ENCODE measurements around the gene TRPV5.

TRPV5 gene

DNA sequence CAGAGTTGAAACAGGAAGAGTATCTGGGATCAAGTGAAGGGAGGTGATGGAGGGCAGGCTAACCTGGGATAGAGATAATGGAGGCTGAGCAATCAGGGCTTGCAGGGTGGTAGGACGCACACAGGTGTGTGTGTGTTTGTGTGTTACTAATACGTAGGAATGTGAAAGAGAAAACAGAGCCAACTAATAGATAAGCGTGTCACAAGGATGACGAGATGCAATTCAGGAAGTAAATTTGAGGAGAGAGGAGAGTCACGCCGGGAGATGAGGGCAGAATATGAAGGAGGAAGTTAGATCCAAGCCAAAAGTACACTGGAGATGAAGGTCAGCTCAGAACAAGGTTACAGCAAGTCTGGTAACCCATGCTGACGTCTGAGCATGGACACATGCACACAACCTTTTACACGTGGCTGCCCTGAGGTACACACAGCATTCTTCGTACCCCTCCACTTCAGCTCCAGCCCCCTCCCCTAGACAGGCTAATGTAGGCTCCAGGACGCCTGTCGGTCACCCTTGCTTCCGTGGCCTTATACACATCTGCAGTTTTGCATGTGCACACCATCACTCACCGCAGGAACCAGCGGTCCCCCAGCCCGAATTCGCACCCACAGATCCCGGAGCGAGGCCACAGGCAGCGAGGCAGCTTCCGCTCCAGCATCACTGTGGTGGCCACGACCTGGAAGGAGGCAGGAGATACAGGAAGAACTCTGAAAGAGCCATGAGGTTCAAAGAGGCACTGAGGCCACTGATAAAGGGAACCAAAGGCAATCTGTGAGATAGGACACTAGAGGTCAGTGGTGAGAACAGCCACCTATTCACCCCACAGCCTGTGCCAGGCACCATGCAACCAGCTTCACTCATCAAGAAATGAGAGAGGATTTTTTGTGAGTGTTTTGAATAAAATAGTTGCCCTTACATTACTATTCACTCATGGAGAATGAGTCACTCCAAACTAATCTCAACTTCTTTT is 24.3 kb downstream of the TRPV5 start:
- no peak for DNase-seq (ENCODE audit: low read depth)

DNA sequence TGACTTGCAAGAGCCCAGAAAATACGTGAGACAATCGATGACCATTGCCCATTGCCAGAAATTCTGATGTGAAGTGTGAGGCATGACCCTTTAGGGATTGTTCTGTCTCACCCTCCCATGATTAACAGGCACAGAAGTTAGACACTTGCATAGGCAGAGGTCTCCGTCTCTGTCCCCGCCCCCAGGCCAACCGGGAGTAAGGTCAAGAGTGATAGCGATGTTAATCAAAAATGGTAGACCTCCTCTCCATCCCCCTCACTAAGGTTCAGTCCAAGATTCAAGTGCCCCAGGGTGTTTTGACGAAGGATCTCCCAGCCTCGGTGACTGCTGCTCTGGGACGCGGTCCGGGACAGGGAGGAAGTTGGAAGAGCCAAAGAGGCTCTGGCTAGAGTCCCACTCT is 25.3 kb downstream of the TRPV5 start:
- DNase-seq (ENCODE audit: low read depth): no peak

DNA sequence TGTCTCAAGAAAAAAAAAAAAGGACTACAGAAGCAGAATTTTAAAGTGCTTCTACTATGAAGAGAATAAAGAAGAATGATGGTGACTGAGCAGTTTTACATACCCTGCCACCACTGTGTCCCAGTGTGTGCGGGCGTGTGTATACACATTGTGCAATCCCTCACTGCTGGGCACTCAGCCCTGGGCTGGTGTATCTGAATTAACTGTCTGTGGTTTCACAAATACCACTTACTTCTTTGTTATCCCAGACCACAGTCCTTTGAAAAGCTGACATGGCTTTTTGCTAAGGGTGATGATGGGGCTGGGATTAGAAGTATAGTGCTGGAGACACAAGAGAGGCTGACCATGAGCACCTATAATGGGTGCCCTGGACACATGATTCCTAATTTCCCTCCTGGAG is 26.9 kb downstream of the TRPV5 start:
- no peak for DNase-seq (ENCODE audit: low read depth)

DNA sequence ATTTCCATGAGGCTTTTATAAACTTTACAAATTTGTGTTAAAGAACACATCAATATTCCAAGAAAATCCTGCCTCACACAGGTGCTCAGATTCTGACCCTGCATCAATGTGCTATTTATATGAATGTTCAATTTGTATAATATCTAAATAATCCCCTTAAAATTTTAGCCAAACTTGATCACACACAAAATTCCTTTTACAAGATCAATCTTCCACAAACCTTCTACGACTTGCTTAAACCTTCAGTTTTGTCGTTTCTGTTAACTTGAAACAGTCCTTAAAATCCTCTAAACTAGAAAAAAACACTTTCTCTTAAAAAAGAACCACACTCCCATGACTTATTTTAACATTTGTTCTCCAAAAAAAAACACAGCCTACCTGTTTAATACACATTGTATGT is 27.8 kb downstream of the TRPV5 start:
- no peak for DNase-seq (ENCODE audit: low read depth)

DNA sequence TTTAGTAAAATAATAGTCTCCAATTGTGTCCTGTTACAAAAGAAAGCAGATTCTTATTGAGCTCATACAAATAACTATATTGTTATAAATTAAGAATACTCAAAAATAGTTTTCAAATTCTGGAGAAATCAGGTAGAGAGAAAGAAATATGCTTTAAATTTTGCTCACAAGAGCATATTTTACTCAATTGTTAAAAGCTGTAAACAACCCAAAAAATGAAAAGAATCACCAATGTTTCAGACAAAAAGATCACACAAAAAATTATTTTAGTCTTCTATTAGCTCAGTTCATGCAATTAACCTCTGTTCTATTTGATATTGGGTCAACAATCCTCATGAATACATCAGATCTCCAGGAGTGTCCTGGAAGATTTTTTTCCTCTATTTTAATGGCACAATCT is 29.4 kb downstream of the TRPV5 start:
- DNase-seq (ENCODE audit: low read depth): no peak

DNA sequence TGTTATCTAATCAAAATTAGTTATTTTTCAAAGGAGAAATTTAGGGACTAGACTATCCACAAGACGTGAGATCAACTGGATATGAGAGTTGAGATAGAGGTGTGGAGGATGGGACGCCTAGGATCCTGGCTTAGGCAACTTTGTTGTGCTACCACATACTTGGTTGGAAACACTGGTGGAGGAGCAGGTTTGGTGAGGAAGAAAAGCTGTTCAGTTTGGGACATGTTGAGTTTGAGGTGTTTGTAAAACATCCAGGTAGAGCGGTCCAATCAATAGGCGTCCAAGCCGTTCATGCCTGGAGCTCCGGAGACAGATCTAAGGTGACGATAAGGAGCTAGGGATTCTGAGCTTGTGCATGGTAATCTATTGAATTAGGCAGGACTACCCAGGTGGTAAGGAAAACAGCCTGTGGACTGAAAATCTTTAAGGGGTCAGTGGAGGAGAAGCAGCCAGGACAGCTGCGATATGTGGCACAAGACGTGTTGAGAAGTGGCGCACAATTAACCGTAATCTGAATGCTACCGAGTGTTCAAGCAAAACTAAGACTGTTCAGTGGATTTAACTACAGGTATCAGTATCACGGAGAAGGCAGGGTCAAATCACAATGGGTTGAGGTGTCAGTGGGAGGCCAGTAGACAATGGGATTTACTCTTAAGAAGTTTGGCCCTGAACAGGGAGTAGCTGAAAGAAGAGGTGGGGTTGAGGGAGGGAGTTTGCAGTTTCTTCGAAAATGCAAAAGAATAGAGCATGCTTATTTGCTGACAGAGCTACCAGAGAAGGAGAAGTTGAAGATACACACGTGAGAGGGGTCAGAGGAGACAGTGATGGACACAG is 31.9 kb downstream of the TRPV5 start:
- no peak for DNase-seq (ENCODE audit: low read depth)

DNA sequence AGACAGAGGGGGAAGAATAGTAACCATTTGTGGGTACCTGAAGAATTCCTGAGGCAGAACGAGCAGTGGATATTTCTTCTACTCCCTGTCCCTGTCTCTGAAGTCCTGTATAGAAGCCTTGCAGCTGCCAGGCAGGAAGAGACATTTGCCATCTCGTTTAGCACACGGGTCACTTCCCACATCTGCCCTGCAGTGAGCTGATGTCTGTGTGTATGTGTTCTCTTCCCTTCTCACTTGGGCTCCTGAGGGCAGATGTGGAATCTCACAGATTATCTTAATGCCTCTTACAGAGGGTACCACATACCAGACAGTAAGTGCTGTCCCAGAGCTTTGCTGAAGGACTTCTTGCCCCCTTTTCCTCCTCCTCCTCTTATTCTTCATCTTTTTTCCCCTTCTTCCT is 33.9 kb downstream of the TRPV5 start:
- DNase-seq (ENCODE audit: low read depth): no peak

DNA sequence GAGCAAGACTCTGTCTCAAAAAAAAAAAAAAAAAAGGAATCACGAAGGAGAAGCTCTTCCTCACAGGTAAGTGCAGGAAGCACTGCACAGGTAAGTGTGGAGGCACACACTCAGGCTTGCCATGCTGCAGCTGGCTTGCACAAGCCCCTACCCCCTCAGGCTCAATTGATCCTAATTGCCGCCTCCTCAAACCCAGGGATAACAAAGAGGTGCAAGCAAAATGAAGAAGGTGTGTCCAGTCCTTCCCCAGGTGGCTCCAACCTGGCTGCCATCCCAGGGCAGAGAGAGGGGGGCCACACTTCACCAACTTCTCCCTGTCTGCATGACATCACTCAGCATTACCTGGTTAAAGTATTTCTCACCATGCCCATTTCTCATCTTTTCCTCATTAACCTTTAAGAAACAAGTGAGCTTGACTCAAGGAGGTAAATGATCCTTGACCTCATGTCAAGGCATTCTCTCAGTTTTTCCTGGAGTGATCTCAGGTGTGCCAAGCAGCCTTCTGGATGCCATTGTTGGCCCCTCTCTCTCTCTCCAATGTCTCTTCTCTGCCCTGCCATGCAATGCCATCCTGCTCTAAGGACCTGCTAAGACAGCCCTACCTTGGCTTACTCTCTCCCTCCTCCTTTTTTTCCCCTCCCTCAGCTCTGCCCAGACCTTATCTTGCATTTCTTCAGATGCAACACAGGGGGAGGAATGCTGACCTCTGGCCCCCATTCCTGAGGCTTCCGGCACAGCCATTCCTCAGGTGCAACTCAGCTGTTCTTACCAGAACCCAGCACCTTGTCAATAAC is 35.0 kb downstream of the TRPV5 start:
- DNase-seq (ENCODE audit: low read depth): no peak

DNA sequence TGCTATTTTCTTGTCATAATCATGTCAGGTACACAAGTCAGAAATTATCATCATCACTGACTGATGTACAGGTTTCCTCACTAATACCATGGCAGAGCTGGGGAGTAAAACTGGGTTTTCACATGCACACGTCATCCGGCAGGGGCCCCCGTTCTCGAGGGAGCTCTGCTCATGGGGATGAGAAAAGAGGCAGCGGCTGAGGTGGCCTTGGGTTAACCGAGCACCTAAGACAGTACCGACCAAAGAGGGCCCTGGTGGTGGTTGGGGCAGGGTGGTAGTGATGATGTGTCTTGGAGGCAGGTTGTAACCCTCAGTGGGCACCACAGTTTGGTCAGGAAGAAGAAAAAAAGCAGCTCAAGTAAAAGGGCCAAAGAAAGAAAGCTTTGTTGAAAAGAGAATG is 35.9 kb downstream of the TRPV5 start:
- no peak for DNase-seq (ENCODE audit: low read depth)

DNA sequence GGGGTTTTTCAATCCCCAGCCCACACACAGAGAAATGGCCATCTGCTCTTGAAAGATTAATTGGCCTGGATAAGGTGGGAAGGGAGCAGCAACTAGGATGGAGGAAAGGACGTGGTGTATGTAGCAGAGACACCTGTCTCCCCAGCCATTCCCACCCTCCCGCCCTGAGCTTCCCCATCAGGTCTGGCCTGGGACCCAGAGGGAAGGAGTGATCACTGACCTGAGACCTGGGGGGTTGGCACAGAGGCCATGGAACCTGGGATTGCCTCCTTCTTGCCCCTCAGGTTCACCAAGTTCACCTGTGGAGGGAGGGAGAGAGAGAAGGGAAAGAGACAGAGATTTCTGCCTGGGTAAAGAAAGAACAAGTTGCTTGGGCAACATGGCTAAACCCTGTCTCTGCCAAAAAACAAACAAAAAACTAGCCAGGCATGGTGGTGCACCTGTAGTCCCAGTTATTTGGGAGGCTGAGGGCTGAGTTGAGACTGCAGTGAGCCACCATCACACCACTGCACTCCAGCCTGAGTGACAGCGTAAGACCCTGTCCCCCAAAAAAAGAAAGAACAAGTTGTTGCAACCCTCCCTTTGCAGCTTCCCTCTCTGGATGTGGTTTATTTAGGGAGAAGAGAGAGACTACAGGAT is 36.7 kb downstream of the TRPV5 start:
- no peak for DNase-seq (ENCODE audit: low read depth)

DNA sequence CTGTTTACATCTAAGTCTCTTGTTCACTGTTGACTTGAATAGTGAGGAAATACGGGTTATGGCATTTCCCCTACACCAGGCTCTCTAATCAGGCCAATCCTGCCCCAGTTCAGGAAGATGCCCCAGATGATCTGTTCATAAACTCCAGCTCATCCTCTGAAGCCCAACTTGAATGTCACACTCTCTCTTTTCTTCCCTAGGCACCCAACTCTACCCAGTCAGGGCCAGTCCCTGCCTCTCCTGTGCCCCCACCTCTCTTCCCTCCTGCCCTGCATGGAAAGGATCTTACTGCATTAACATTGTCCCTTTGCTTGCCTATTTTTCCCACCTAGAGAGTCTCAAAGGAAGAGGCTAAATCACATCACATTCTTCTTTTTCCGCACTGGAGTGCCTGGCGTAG is 37.4 kb downstream of the TRPV5 start:
- no peak for DNase-seq (ENCODE audit: low read depth)

DNA sequence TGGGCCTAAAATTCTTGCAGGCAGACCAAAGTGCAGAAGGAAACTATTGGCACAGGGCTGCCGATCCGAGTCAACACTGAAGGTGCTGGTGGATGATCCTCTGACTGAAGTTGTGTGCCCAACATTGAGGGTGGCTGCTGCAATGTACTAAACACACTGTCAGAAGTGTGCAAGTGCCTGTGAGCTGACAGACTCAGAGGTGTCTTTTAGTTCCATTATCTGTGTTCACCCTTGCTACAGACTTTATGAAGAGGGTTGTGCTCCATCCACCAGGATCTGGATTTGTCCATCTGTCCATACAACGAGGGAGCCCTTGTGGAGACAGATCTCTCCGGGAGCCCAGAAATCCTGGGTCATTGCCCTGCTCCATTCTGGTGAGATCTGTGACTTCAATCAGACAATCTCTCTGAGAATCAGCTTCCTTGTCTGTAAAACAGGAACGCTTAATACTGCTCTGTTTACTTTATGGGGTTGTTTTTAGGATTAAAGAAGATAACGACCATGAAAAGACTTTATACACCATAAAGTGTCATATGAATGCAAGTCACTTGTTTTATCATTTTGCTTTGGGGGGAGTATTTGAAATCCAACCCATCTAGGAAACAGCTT is 38.5 kb downstream of the TRPV5 start:
- no peak for DNase-seq (ENCODE audit: low read depth)

DNA sequence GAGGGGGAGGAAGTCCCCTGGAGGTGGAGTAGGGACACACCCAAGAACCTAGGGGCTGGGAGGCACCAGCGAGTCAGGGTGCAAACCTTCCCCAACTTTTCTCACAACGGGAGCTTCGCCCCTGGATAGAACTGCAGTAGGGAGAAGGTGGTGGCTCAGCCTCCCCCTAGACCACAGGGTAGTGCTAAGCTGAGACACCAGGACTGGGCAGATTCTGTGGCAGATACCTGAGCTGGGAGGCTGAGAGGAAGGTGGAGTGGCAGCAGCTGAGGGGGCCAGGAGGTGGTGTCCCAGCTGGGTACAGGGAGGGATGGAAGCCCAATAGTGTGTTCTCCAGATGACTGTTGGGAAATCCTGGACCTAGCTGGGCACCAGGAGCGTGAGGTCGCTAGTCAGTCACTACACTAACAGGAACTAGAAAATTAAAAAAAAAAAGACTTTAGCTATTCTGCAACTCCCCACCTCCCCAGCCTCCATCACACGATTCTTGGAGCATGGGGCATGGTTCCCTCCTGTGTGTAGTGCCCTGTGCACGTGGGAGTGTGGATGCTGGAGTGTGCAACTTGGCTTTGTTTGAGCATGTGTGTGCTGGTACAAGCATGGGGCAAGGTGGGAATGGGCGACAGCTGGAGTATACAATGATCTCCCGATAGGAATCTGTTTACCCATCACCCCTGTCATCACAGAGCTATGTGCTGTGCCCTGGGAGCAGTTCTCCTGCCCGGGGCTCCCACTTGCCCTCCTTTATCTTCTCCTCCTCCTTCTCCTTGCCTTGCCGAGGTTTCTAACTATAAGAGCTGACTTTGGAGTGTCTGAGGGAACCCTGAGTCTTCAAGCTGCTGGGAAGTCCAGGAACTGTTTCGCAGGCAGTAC is 39.2 kb downstream of the TRPV5 start:
- DNase-seq (ENCODE audit: low read depth): no peak

DNA sequence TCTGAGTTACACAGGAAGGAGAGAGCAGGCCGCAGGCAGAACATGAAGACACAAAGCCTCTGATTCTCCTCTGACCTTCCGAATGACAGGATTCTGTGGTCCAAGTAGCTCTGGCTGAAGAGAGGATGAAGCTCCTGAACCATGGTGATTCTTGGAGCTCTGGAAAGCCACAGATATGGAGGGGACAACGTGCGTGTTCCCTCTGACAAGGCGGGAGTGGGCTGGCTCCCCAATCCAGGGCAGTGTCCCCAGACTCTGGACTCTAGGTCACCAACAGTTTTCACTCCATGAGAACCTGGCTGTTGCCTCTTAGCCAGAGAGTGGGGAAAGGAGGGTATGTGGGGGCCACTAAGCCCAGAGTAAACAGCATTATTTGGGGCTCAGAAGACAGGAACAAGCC is 40.6 kb downstream of the TRPV5 start:
- DNase-seq (ENCODE audit: low read depth): no peak

DNA sequence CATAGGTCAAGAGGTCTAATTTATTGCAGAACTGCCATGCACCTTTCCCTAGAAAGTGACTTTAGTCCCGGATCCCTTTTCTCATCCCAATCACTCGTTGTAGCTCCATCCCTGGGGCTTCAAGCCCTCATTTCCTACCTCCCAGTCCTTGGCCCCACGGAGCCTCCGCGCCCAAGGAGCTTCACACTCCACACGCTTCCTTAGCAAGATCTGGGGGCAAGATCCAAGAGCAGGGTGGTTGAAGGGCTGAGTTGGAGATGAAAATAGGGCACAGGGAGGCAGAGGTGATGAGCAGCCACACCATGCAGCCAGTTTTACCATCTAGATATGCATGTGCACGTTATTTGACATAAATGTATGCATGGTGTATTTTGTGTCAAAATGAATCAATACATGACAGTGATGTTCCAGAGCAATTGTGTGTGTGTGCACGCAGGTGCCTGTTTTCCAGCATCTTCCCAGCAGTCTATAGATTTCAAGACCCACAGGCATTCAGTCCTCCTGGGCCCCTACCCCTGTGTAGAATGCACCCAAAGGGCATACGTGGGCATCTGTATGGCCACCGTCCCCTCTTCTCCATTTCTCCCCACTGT is 42.0 kb downstream of the TRPV5 start:
- no peak for DNase-seq (ENCODE audit: low read depth)

DNA sequence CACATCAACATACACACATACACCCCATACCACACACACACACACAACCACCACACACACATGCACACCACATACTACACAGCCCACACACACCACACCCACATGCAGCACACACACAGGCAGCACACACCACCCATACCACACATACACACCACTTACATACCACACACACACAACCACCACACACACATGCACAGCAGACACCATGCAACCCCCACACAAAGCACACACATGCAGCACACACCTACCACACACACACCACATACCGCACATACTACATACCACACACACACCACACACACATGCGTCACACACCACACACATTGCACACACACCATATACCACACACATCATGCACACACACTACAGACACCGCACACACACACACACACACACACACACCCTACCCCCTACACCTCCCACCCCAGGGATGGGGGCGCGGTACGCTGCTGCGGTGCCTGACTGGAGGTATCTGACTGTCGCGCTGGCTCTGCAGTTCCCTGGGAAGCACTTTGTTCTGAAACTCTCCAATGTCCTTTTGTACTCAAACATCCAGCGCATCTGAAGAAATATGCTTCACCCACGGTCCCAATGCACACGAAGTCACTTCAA is 42.6 kb downstream of the TRPV5 start:
- no peak for DNase-seq (ENCODE audit: low read depth)

DNA sequence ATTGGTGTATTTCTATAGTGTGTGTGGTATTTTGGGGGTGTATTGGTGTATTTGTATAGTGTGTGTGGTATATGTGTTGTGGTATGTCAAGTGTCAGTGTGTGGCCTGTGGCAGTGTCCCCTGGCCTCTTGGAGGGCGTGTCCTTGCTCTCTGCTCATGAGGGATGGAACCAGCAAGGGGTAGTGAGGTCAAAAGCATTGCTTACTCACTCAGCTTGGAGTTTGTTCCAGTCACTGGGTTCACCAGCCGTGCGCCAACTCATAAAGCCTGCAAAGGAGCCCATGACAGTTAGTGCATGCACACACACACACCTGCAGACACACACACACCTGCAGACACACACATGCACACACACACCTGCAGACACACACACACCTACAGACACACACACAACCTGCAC is 43.7 kb downstream of the TRPV5 start:
- no peak for DNase-seq (ENCODE audit: low read depth)

DNA sequence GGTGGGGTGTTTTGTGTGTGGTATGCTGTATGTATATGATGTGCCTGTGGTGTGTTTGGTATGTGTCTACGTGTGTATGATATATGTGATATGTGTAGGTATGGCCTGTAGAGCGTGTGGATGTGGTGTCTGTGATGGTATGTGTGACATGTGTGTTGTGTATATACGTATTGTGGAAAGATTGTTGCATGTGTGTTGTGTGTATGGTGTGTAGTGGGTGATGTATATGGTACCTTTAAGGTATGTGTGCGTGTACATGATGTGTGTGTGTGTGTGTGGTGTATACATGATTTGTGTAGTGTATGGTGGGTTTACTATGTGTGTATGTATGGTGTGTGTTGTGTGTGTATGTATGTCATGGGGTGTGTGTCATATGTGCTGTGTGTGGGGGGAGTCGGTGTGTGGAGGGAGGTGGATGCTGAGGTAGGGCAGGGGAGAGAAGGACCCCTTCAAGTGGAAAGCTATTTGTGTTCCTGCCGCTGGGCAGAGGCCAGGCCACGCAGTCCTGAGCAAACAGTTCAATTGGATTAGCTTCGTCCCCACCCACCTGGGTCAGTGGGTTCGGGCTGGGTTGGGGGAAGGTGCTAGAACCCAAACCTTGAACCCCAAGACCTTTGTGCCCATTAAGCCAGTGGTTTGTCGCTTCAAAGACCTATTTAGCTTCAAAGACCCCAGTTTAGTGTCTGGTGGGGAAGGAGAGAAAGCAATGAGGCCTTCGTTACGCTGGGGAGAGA is 46.1 kb downstream of the TRPV5 start:
- no peak for DNase-seq (ENCODE audit: low read depth)

DNA sequence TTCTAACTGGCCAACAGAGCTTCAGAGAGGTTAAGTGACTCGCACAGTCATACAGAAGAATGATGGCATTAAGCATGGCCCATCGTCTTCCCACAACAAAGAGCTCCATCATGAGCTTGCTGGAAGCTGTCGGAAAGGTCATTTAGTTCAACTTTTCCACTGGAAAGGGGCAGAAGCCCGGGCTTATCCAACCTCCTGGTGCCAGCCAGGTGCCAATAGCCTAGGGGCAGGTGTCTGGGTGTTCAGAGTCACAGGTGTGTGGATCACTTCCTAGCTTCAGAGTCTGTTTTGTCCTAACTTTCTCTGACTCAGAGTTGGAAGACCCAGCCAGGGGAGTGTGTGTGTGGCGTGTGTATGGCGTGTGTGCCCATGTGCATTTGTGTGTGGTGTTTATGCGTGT is 46.7 kb downstream of the TRPV5 start:
- no peak for DNase-seq (ENCODE audit: low read depth)

Data from fibroblast of gingiva (primary cell).